GM06990 (cell line): ENCODE data around the gene EFR3B.
"Not testable (repeated sequence)": the region's sequence is repeated elsewhere in the genome, so short reads cannot be mapped to it uniquely, and the experiment has no call there.

ENCODE experiments used
- DNase-seq: peaks from one replicate; pipeline ENCODE4 v3.0.0-alpha.2; 2011; ENCODE audit not compliant: insufficient read length; ENCODE audit errors: extremely low read depth
- H3K27me3 ChIP-seq: replicated peaks from 2 replicates; pipeline ENCODE4 v1.6.0; 2011; ENCODE audit warnings: low read length; ENCODE audit not compliant: control insufficient read depth, insufficient read depth
- H3K36me3 ChIP-seq: 2 replicates; pipeline ENCODE4 v1.5.1; 2011; ENCODE audit warnings: low read length; ENCODE audit not compliant: control insufficient read depth, insufficient read depth
- H3K4me3 ChIP-seq: replicated peaks from 2 replicates; pipeline ENCODE4 v1.5.1; 2011; ENCODE audit warnings: low read depth, mild to moderate bottlenecking, control low read depth, low read length
- TF ChIP-seq, protein P1 (sequence below): IDR thresholded peaks from 2 replicates; pipeline ENCODE4 v1.5.1; 2011; ENCODE audit warnings: low read length, control low read depth, mild to moderate bottlenecking, inconsistent platforms; ENCODE audit not compliant: insufficient read depth, poor library complexity, severe bottlenecking

The EFR3B gene

DNA sequence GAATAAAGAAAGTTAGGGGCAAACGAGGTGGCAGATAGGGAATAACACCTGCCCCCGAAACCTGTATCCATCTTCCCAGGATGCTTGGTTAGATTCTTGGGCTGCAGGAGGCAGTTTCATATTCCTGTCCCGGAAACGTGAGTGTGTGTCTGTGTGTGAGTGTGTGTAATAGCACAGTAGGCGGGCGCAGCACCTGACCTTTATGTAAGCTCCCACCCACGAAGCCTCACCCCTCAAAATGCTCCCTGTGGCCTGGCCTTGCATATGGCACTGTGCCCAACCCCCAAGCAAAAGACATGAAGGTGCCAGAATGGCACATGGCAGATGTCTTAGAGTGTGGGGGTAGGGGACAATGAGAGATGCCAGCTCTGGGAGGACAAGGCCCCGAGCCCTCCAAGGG lies 48.9 kb downstream of the EFR3B start:
- Histone ChIP-seq H3K27me3 (no peaks in the 10 kb centered on the region), H3K36me3 (no peaks in the 10 kb centered on the region), H3K4me3 (no peak overlapping the region)
- DNase-seq: no peak
- TF ChIP-seq, protein P1, sequence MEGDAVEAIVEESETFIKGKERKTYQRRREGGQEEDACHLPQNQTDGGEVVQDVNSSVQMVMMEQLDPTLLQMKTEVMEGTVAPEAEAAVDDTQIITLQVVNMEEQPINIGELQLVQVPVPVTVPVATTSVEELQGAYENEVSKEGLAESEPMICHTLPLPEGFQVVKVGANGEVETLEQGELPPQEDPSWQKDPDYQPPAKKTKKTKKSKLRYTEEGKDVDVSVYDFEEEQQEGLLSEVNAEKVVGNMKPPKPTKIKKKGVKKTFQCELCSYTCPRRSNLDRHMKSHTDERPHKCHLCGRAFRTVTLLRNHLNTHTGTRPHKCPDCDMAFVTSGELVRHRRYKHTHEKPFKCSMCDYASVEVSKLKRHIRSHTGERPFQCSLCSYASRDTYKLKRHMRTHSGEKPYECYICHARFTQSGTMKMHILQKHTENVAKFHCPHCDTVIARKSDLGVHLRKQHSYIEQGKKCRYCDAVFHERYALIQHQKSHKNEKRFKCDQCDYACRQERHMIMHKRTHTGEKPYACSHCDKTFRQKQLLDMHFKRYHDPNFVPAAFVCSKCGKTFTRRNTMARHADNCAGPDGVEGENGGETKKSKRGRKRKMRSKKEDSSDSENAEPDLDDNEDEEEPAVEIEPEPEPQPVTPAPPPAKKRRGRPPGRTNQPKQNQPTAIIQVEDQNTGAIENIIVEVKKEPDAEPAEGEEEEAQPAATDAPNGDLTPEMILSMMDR: no peak

DNA sequence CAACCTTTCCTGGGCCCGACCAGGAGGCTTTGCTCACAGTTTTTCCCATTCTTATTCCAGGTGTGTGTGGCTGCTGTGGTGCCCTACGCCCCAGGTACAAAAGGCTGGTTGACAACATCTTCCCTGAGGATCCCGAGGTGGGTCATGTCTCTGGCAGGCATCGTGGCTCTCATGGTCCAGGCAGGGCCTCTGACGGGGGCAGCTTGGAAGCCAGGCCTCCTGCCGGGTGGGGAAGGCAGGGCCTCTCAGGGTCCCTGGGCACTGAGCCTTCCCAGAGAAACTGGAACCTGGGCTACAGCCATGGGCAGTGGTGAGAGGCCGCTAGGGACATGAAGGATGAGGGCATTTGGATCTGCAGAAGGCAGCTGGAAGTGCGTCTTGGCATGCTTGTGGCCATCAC lies 49.4 kb downstream of the EFR3B start:
- Histone ChIP-seq H3K36me3 (no peaks in the 10 kb centered on the region), H3K4me3 (no peak overlapping the region), H3K27me3 (no peaks in the 10 kb centered on the region)
- TF ChIP-seq, protein P1: no peak
- DNase-seq: no peak

DNA sequence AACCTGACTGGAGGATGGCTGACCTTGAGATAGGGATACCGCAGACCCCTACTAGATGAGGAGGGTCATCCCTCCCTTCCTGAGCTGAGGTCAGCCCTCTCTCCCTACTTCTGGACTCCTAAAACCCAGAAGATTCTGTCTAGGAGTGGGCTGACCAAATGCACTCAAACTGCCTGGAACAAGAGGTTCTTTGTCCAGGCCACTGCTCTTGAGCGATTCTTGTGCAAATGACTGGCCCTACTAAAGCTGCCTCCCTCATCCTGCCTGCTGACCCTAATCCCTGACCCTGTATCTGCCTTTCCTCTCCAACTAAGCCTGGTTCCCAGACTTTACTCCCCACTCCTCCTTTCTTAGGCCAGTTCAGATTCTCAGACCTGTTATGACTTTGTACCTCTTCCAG lies 56.2 kb downstream of the EFR3B start:
- no peaks in the 10 kb centered on the region for H3K27me3 ChIP-seq
- no peak for DNase-seq
- H3K4me3 ChIP-seq: no peak overlapping the region
- no peaks in the 10 kb centered on the region for H3K36me3 ChIP-seq
- TF ChIP-seq, protein P1: no peak

DNA sequence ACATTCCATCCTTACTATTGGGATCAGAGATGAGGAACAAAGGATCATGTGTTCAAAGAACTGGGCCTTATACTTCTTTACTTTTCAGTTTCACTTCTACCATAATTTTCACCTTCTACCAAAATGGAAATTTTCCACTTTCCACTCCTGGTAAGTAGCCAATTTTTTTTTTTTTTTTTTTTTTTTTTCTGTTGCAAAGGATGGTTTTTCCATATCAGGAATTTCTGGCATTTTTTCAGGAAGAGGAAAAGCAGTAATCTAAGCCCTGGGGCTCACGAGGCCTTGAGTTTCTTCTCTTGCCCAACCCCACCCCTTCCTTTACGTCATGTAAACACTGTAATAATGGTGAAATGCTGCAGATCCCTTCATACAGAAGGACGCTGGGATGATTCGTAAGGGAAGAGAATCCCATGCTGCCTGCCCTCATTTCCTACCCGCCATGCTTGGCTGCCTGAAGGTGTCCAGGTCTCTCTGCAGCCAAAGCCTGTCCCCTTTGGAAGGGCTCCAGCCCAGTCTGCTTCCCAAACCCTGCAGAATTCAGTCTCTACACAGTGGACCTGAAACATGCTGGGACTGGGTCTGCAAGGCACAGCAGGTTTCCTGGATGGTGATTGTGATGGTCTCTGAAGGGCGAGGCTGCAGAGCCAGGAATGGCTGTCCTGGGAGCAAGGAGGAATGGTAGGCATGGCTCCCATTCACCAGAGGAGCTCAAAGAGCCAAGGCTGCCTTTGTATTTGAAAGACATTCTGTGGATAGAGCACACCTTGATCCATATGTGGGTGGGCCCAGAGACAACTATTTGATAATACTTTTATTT lies 57.0 kb downstream of the EFR3B start:
- TF ChIP-seq, protein P1: no peak
- no peaks in the 10 kb centered on the region for H3K27me3 ChIP-seq
- no peak for DNase-seq
- no peak overlapping the region for H3K4me3 ChIP-seq
- no peaks in the 10 kb centered on the region for H3K36me3 ChIP-seq

DNA sequence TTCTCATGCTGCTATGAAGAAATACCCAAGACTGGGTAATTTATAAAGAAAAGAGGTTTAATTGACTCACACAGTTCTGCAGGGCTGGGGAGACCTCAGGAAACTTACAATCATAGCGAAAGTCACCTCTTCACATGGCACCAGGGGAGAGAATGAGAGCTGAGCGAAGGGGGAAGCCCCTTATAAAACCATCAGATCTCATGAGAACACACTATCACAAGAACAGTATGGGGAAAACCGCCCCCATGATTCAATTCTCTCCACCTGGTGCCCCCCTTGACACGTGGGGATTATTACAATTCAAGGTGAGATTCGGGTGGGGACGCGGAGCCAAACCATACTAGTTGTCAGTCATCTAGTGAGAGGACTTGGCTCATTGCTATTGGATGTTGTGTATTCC lies 60.5 kb downstream of the EFR3B start:
- not testable (repeated sequence) for H3K27me3 ChIP-seq, DNase-seq, H3K4me3 ChIP-seq, H3K36me3 ChIP-seq

DNA sequence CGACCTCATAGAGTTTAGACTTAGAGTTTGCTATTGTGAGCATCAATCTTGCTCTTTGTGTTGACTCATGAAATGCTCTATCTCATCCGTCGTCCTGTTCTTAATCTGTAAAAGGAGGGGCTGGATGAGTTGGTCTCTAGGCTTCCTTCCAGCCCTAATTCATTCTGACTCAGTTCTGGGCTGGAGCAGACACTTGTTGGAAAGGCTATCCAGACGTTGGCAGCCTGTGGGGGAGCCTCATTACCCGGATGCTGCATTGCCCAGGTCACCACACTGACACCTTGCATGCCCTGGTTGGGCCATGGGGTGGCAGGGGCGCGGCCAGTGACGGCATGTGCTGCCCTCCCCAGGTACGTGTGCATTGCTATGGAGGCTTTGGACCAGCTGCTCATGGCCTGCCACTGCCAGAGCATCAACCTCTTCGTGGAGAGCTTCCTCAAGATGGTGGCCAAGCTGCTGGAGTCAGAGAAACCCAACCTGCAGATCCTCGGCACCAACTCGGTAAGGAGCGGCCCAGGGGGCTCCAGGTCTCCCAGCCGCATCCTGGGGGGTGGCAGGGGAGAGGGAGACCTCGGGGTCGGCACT lies 61.5 kb downstream of the EFR3B start:
- no peak for DNase-seq
- TF ChIP-seq, protein P1: no peak

More for the DNA sequence above, 61.5 kb downstream of the EFR3B start:
- no peaks in the 10 kb centered on the region for H3K36me3 ChIP-seq
- H3K27me3 ChIP-seq: no peaks in the 10 kb centered on the region
- H3K4me3 ChIP-seq: no peak overlapping the region
